ENCODE measurements around the gene SPEG.

Gene SPEG

DNA sequence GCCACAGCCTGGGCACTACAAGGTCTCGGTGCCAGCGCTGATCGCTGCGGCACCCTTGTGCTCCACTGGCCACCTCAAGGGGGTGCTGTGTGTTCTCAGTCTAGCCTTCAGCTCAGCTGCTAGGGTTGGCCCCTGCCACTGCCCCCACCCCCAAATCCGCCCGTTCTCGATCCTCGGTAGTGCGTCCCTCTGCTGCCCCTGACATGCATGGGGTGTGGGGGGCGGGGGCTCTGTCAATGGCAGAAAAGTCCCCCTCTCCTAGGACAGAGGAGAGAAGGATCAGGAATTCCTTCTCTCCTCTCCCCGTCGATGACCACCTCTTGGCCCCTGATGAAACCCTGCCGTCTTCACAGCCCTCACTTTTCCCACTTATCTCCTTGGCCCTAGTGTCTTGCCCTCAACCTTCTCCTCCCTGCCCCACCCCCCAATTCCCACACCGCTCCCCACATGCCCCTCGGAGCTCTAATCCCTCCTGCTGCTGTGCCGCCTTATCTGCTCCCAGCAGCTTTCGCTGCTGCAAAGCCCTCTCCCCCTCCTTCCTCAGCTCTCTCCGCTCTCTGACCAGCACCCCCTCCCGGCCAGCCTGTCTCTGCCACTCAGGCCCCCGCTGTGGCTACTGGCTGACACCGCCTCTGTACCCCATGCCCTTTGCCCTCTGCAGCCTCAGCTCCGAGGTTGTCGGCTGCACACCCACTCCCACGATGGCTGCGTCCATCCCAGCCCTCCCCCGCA is 75.3 kb downstream of the SPEG start:
- peak in 1 of 2 donors; percentile 10 for DNase-seq (ENCODE audit: low read depth in 2 of 2, low spot score in 1 of 2)

DNA sequence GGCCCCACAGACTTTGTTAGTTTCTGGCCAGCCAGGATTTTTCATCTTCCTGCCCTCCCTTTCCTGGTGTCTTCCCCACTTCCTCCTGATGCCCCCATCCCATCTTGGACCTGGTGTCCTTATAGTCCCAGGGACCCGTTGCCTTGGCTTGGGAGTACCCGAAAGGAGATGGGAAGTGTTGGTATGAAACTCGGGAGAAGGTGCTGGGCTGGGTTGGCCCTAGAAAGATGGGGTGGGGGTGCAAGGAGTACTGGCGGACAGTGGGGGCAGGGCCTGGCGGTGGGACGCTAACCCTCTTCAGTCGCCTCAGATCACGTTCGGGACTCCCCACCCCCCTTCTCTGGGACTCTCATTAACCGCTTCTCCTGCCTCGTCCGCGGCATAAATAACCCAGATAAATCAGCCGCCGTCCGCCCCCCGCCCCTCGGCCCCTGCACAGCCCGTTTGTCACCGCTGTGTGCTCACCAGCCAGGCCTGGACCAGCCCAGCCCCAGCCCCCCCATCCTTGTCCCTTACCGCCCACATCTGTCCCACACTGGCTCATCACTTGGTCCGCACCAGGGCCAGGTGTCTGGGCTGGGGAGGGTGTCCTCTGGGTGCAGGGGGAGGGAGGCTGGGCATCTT is 76.0 kb downstream of the SPEG start:
- no peak for DNase-seq (ENCODE audit: low read depth in 2 of 2, low spot score in 1 of 2)

DNA sequence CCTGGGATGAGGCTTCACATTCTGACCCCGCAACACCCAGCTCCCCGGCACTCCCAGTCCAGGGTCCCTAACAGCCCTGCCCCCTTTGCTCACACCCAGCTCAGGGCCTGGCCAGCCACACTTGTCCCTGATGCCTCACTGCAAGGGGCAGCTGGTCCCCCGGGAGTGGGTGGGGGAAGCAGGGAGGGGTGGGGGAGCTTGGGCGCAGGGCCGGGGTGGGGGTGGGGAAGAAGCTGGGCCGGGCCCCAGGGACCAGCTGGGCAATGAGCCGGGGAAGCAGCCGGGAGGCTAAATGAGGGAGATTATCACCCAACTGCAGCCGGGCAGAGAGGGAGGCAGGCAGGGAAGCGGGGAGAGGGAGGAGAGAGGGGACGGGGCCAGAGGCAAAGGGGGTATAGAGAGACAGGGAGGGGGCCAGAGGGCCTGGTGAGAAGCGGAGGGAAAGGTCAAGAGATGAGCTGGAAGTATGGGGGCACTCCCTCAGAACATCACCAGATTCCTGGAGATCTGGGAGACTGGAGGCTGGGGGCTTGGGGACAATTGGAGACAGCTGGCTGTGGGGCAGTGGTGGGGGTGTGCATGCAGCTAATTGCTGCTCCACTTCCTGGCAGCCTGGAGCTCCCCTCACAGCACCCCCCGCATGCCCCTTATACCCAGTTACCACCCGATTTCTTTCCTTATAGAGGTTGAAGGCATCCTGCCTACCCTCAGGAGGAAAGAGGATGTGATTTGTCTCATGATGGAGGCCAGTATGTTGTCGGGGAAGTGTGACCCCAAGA is 77.1 kb downstream of the SPEG start:
- no peak for DNase-seq (ENCODE audit: low read depth in 2 of 2, low spot score in 1 of 2)

- DNase-seq (ENCODE audit: low read depth in 2 of 2, low spot score in 1 of 2) = no peak
These were observed 78.0 kb downstream of the SPEG start for GRCh38 chr2:219512524-219513216.

DNA sequence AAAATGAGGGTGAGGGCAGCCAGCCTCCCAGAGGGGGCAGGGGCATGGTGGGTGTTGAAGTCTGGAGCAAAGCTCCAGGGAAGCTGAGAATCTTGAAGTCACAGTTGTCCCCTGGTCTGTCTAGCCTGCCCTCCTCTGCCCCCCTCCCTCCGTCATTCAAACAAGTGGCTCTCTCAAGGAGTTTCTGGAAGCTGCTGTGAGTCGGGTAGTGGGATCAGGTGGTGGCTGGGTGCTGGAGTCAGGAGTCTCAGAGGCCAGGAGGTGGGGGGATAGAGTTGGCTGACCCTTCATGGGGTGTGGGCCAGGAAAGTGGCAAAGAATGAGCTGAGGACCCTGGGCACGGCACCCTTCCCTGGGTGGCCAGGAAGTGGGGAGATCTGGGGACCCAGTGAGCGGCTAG is 79.1 kb downstream of the SPEG start:
- no peak for DNase-seq (ENCODE audit: low read depth in 2 of 2, low spot score in 1 of 2)

GRCh38 chr2:219514196-219514761 is 79.6 kb downstream of the SPEG start, which contains the start of gene ASIC4:
Gene ASIC4 (plus strand): TSS chr2:219514482. CDS start chr2:219514725, 243 bp downstream.
- no peak for DNase-seq (ENCODE audit: low read depth in 2 of 2, low spot score in 1 of 2)

GRCh38 chr2:219514836-219515235 is 80.2 kb downstream of the SPEG start:
- no peak for DNase-seq (ENCODE audit: low read depth in 2 of 2, low spot score in 1 of 2)

DNA sequence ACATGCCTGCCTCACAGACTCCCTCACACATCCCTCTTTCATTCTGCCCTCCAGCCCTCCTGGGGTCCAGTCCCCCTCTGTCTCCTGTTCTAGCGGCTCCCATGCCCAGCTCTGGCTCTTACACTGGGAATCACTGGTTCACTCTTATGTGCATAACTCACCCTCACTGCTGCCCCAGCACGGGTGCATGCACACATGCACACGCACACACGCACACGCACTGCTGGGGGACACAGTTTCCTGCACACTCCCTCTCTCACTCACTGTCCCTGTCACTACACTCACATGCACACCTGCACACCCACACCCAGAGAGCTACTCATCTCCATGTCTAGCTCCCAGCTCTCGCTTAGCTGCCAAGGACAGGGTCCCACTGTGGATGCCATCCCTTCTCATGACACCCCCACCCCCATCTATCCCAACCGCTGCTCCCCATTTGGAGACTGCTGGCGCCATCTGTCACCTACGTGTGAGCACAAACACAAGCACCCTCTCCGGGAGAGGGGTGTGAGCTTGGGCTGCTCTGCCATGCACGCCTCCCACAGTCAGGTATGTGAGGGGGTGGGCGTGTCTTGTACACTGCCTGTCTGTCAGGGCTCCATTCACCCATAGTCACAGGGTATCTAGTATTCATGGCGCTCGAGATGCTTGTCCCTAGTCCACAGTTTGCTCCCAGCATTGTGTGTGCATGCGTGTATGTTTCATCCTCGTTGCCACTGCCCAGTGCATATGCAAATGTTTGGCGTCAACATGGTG is 81.4 kb downstream of the SPEG start:
- DNase-seq (ENCODE audit: low read depth in 2 of 2, low spot score in 1 of 2) = no peak

GRCh38 chr2:219516888-219517287 is 82.2 kb downstream of the SPEG start:
- no peak for DNase-seq (ENCODE audit: low read depth in 2 of 2, low spot score in 1 of 2)

DNA sequence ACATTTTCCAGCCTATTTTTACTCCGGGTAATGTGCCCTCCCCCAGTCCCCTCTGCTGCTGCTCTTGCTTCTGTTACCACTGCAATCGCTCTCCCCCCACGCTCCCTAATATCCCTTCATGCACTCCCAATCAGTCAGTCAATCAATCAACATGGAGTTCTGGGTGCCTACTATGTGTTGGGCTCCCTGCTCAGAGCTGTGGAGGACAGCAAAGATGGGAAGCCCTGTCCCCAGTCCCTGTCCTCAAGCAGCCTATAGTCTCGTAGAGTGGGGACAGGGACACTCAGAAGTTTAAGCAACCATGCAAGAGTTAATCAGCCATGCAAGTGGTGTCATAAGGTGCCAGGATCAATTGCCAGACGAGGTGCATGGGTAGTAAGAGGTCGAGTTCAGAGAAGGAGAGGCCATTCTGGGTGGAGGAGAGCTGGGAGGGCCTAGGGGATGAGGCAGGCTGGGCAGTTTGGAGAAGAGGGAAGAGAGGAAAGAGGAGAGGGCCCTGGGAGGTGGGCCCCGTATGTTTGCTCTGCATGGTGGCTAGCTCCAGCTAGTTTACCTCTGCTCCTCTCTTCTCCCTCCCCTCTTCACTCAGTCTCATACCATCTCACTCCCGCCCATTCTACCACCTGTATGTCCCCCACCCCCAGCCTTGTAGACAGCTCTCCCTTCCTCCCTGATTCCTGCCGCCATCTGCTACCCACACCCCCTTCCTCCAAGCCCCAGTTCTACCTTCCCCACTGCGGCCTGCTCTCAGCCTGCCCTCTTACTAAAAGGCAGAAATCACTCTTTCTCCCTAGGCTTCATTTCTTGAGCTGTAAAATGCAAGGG is 83.5 kb downstream of the SPEG start:
- no peak for DNase-seq (ENCODE audit: low read depth in 2 of 2, low spot score in 1 of 2)

DNA sequence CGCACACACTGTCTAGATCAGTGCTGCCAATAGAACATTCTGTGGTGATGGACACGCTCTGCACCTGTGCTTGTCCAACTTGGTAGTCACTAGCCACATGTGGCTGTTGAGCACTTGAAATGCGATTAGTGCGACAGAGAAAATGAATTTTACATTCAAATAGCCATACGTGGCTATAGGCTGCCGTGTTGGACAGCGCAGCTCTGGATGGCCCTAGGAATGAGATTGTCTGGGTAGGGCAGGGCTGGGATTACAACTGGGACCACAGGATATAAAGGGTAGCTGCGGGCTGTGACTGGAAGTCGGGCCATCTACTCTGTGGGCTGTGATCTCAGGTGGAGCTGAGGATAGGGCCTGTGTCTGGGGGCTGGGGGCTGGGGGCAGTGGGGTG is 84.9 kb downstream of the SPEG start:
- no peak for DNase-seq (ENCODE audit: low read depth in 2 of 2, low spot score in 1 of 2)

DNA sequence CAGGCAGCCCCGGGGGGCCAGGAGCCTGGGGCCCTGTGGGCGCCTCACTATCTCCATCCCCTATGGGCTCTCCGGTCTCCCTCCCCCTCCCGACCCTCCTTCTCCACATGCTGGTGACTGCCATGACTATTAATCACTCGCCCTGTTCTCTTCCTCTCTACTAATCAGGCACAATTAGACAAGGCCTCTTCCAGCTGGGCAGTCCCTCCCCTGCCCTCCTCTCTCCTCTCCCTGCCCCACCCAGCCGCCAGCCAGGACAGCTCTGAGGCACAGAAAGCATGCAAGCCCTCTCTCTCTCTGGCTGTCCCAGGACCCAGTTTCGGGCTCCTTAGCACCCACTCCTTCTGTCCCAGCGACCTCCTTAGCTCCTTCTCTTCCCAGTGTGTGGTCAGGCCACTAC is 85.4 kb downstream of the SPEG start:
- DNase-seq (ENCODE audit: low read depth in 2 of 2, low spot score in 1 of 2) = no peak

- no peak for DNase-seq (ENCODE audit: low read depth in 2 of 2, low spot score in 1 of 2)
These were observed 86.6 kb downstream of the SPEG start for GRCh38 chr2:219521066-219521880.

GRCh38 chr2:219522111-219523030 is 87.7 kb downstream of the SPEG start:
- no peak for DNase-seq (ENCODE audit: low read depth in 2 of 2, low spot score in 1 of 2)

DNA sequence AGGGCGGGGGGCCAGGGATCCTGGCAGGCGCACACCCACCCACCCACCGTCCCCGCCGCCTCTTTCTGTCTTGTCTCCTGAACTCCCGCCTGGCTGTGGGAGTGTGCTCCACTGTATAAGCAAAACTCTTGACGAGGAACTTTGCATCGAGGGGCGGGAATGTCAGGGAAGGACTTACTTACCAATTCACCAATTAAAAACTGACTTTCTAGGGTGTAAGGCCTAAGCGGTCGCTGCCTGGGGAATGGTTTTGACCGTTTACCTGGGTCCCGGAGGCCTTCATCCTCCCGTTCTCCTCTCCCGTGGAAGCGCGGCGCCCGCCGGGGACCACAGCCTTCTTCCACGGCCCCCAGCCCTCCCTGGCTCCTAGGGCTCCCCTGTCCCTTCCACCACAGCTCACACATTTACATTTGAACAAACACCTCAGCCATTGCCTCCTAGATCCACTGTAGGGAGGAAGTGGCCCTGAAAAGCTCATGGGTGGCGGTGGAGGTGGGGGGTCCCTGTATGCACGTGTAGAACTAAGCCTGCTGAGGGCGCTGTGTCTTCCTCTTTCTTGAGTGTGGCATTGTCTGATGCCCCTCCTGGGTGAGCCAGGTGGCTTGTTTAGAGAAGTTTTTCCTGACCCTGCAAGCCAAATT is 88.5 kb downstream of the SPEG start:
- no peak for DNase-seq (ENCODE audit: low read depth in 2 of 2, low spot score in 1 of 2)

GRCh38 chr2:219524817-219525216 is 90.2 kb downstream of the SPEG start:
- DNase-seq (ENCODE audit: low read depth in 2 of 2, low spot score in 1 of 2) = no peak

GRCh38 chr2:219525533-219526232 is 91.0 kb downstream of the SPEG start:
- no peak for DNase-seq (ENCODE audit: low read depth in 2 of 2, low spot score in 1 of 2)
